Measurements from ENCODE around the gene ARRDC5.
"Not testable (repeated sequence)": the region's sequence is repeated elsewhere in the genome, so short reads cannot be mapped to it uniquely, and the experiment has no call there.

ARRDC5 gene

GRCh38 chr19:4951656-4952055, 49.0 kb upstream of the ARRDC5 start:
- Histone ChIP-seq H3K27ac (ENCODE audit: extremely low read depth, low read depth, low read length) (no peak overlapping the region), H3K4me1 (ENCODE audit: control insufficient read depth, insufficient read depth, low read length) (no peaks in the 10 kb centered on the region), H3K36me3 (ENCODE audit: control insufficient read depth in 2 of 2, insufficient read depth in 1 of 2, low read length in 2 of 2) (peaks cover 52 to 90% of the 10 kb centered on the region in 2 experiments), H3K4me3 (ENCODE audit: low read depth, low read length) (no peak overlapping the region), H3K9me3 (ENCODE audit: control insufficient read depth, insufficient read depth, low read depth, low read length) (no peaks in the 10 kb centered on the region)
- POLR2A ChIA-PET: interaction anchor here (0.7 kb wide), 2 partner anchors 11 to 37 kb away, joined by 3 to 5 read pairs; no protein-coding TSS in a partner anchor
- CTCF ChIA-PET: interaction anchor here (0.7 to 0.8 kb wide), 2 partner anchors 9 to 220 kb away, joined by 3 to 4 read pairs; no protein-coding TSS in a partner anchor
- TF ChIP-seq ZNF561 (tag by site-specific recombination; IDR thresholded peaks at IDR 0.05; ENCODE audit: borderline replicate concordance) (no peak), ZNF792 (tag by site-specific recombination; IDR thresholded peaks at IDR 0.05) (no peak), ZNF18 (tag by site-specific recombination; IDR thresholded peaks at IDR 0.05) (no peak), PRDM1 (tag by site-specific recombination; IDR thresholded peaks at IDR 0.05) (no peak), ZNF692 (tag by site-specific recombination; IDR thresholded peaks at IDR 0.05) (no peak), PRDM10 (tag by site-specific recombination; IDR thresholded peaks at IDR 0.05) (no peak), SCRT2 (tag by site-specific recombination; IDR thresholded peaks at IDR 0.05) (no peak), ZNF654 (tag by site-specific recombination; IDR thresholded peaks at IDR 0.05; ENCODE audit: low read depth) (no peak), ELK4 (IDR thresholded peaks at IDR 0.05; ENCODE audit: borderline replicate concordance, low read depth, low read length) (no peak)

- ChIA-PET CTCF (interaction anchor here (0.6 kb wide), 1 partner anchor 80 kb away, joined by 3 read pairs; no protein-coding TSS in a partner anchor), POLR2A (interaction anchor here (0.6 kb wide), 1 partner anchor 32 kb away, joined by 4 read pairs; no protein-coding TSS in a partner anchor)
- H3K4me1 ChIP-seq (ENCODE audit: control insufficient read depth, insufficient read depth, low read length); H3K4me3 ChIP-seq (ENCODE audit: low read depth, low read length); H3K9me3 ChIP-seq (ENCODE audit: control insufficient read depth, insufficient read depth, low read depth, low read length); H3K27ac ChIP-seq (ENCODE audit: extremely low read depth, low read depth, low read length): not testable (repeated sequence)
- H3K36me3 ChIP-seq (ENCODE audit: control insufficient read depth in 2 of 2, insufficient read depth in 1 of 2, low read length in 2 of 2): peaks cover 55 to 92% of the 10 kb centered on the region in 2 experiments
Measured at GRCh38 chr19:4950650-4951049, 48.0 kb upstream of the ARRDC5 start.

- POLR2A ChIA-PET: not testable (repeated sequence)
Measured at GRCh38 chr19:4941638-4942169, 39.0 kb upstream of the ARRDC5 start.

More at GRCh38 chr19:4941638-4942169, 39.0 kb upstream of the ARRDC5 start:
- H3K9me3 ChIP-seq (ENCODE audit: control insufficient read depth, insufficient read depth, low read depth, low read length); H3K4me1 ChIP-seq (ENCODE audit: control insufficient read depth, insufficient read depth, low read length); H3K4me3 ChIP-seq (ENCODE audit: low read depth, low read length); H3K27ac ChIP-seq (ENCODE audit: extremely low read depth, low read depth, low read length): not testable (repeated sequence)
- peaks cover 53 to 86% of the 10 kb centered on the region in 2 experiments for H3K36me3 ChIP-seq (ENCODE audit: control insufficient read depth in 2 of 2, insufficient read depth in 1 of 2, low read length in 2 of 2)
- 0 out of 2 replicates have a peak, but pooled peaks have one; percentile 26 for TF ChIP-seq ZNF157 (tag by site-specific recombination; IDR thresholded peaks at IDR 0.05)
- peak; percentile 73; the same call in 1 of the 2 replicates for TF ChIP-seq ZNF677 (tag by site-specific recombination; IDR thresholded peaks at IDR 0.05)
- CTCF ChIA-PET: interaction anchor here (1.4 kb wide), 1 partner anchor 89 kb away, joined by 3 read pairs; no protein-coding TSS in a partner anchor

All from HEK293 (cell line).